ENCODE results near the gene PRRC2C. TPM values are rescaled to one million over a fixed set of nuclear protein-coding genes. Genes with fewer than 3 reads are reported as not detected.

Gene PRRC2C
- total RNA-seq, 1 donor from 2014 or later, result 86.4 TPM

GRCh38 chr1:171563675-171564074 lies 78.3 kb downstream of the PRRC2C start:
- intact Hi-C loops (cut with DNase I), result no loop called here
- Histone ChIP-seq H3K9me3 (no peaks in the 10 kb centered on the region), H3K4me1 (no peaks in the 10 kb centered on the region), H3K27me3 (no peaks in the 10 kb centered on the region), H3K36me3 (peaks cover under 1 to 89% of the 10 kb centered on the region in 2 donors), H3K27ac (no peak overlapping the region), H3K4me3 (no peak overlapping the region)
- TF ChIP-seq, protein P1, sequence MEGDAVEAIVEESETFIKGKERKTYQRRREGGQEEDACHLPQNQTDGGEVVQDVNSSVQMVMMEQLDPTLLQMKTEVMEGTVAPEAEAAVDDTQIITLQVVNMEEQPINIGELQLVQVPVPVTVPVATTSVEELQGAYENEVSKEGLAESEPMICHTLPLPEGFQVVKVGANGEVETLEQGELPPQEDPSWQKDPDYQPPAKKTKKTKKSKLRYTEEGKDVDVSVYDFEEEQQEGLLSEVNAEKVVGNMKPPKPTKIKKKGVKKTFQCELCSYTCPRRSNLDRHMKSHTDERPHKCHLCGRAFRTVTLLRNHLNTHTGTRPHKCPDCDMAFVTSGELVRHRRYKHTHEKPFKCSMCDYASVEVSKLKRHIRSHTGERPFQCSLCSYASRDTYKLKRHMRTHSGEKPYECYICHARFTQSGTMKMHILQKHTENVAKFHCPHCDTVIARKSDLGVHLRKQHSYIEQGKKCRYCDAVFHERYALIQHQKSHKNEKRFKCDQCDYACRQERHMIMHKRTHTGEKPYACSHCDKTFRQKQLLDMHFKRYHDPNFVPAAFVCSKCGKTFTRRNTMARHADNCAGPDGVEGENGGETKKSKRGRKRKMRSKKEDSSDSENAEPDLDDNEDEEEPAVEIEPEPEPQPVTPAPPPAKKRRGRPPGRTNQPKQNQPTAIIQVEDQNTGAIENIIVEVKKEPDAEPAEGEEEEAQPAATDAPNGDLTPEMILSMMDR (IDR thresholded peaks at IDR 0.05), result no peak
- no peak for TF ChIP-seq POLR2AphosphoS5 (IDR thresholded peaks at IDR 0.05; ENCODE audit: insufficient read depth in 1 of 2, low read depth in 1 of 2)
- no peak for TF ChIP-seq POLR2A (IDR thresholded peaks at IDR 0.05)
- no peak for DNase-seq (ENCODE audit: extremely low spot score in 2 of 2)

- Histone ChIP-seq H3K27me3 (no peaks in the 10 kb centered on the region), H3K27ac (no peak overlapping the region), H3K9me3 (no peaks in the 10 kb centered on the region), H3K36me3 (peaks cover 0 to 78% of the 10 kb centered on the region in 2 donors), H3K4me1 (no peaks in the 10 kb centered on the region), H3K4me3 (no peak overlapping the region)
- no peak for DNase-seq (ENCODE audit: extremely low spot score in 2 of 2)
- intact Hi-C loops (cut with DNase I), result no loop called here
- TF ChIP-seq POLR2AphosphoS5 (IDR thresholded peaks at IDR 0.05; ENCODE audit: insufficient read depth in 1 of 2, low read depth in 1 of 2) (no peak), POLR2A (IDR thresholded peaks at IDR 0.05) (no peak)
- TF ChIP-seq, protein P1 (IDR thresholded peaks at IDR 0.05), result no peak
These were observed 81.1 kb downstream of the PRRC2C start for GRCh38 chr1:171566467-171566866.

DNA sequence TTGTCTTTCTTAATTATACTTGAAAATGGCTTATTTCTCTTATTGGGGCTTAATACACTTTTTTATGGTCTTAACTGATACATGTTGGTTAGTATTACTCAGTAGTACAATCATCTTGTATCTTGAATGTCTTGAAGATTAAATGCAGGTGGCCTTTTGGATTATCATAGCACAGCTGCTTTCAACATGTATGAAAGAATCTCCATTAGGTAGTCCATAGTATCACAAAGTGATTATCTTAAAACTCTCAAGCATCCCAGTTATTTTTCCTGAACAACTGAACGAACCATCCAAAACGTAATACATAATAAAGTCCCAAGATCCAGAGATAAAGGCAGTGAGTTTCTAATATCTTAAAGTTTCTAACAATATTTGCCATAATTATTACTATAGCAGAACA lies 85.0 kb downstream of the PRRC2C start:
- Histone ChIP-seq H3K27me3 (no peaks in the 10 kb centered on the region), H3K9me3 (no peaks in the 10 kb centered on the region), H3K4me3 (no peak overlapping the region), H3K36me3 (peaks cover 0 to 69% of the 10 kb centered on the region in 2 donors), H3K4me1 (no peaks in the 10 kb centered on the region), H3K27ac (no peak overlapping the region)
- TF ChIP-seq POLR2AphosphoS5 (IDR thresholded peaks at IDR 0.05; ENCODE audit: insufficient read depth in 1 of 2, low read depth in 1 of 2), result no peak
- no peak for TF ChIP-seq POLR2A (IDR thresholded peaks at IDR 0.05)
- TF ChIP-seq, protein P1 (IDR thresholded peaks at IDR 0.05), result no peak
- no peak for DNase-seq (ENCODE audit: extremely low spot score in 2 of 2)
- intact Hi-C loops (cut with DNase I), result no loop called here

DNA sequence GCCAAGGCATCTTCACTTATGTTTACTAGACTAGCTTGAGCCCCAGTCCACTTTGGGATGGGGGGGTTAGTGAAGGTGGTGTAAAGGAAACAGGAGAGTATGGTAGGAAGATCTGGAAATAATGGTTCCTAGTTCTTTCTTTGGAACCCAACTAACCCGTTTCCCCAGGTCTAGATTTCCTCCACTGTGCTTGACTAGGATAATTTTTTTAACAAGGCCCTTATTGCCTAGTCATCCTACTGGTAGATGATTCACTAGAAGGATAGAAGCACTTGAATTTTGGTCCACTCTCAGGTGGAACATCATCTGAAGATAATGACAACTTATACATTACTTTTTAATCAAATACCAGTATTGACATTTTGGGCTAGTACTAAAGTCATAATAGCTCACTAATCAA lies 90.8 kb downstream of the PRRC2C start:
- Histone ChIP-seq H3K27ac (no peak overlapping the region), H3K27me3 (no peaks in the 10 kb centered on the region), H3K9me3 (no peaks in the 10 kb centered on the region), H3K36me3 (peaks cover 0 to 69% of the 10 kb centered on the region in 2 donors), H3K4me3 (no peak overlapping the region), H3K4me1 (no peaks in the 10 kb centered on the region)
- intact Hi-C loops (cut with DNase I), result no loop called here
- TF ChIP-seq, protein P1 (IDR thresholded peaks at IDR 0.05), result no peak
- TF ChIP-seq POLR2A (IDR thresholded peaks at IDR 0.05), result no peak
- TF ChIP-seq POLR2AphosphoS5 (IDR thresholded peaks at IDR 0.05; ENCODE audit: insufficient read depth in 1 of 2, low read depth in 1 of 2), result no peak
- no peak for DNase-seq (ENCODE audit: extremely low spot score in 2 of 2)

DNA sequence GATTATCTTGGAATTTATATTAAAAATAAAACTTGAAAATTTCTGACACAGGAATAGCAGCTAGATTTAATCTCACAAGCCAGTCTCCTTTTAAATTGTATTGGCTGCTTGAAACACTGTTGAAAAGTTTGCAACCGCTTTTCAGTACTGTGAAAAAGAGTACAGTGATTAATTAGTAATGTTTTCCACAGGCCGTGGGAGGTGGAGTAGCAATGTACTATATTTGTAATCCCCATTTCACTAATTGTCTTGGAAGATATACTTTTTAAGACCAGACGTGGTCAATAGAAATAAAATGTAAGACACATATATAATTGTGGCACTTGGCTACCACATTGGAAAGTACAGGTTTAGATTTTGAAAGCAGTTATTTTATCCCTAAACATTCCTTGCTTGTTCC lies 95.9 kb downstream of the PRRC2C start:
- intact Hi-C loops (cut with DNase I), result no loop called here
- TF ChIP-seq POLR2A (IDR thresholded peaks at IDR 0.05) (no peak), POLR2AphosphoS5 (IDR thresholded peaks at IDR 0.05; ENCODE audit: insufficient read depth in 1 of 2, low read depth in 1 of 2) (no peak)
- TF ChIP-seq, protein P1 (IDR thresholded peaks at IDR 0.05), result no peak
- no peaks in the 10 kb centered on the region for H3K9me3 ChIP-seq
- no peak overlapping the region for H3K27ac ChIP-seq
- no peak for DNase-seq (ENCODE audit: extremely low spot score in 2 of 2)
- peaks cover 0 to 73% of the 10 kb centered on the region in 2 donors for H3K36me3 ChIP-seq
- H3K4me3 ChIP-seq, result no peak overlapping the region
- no peaks in the 10 kb centered on the region for H3K4me1 ChIP-seq
- no peaks in the 10 kb centered on the region for H3K27me3 ChIP-seq

Measured in vagina (tissue), 2 donors.